ENCODE data around the gene CMPK2. TPM values are rescaled to one million over a fixed set of nuclear protein-coding genes. Genes with fewer than 3 reads are reported as not detected.

CMPK2 gene
- total and polyA plus RNA-seq, 10 of the 15 experiments (the other 5 are each of a cell fraction or from before 2014, with no cell fraction given), result 0.50 to 5.6 (median 3.2) TPM

- TF ChIP-seq ZNF592 (IDR thresholded peaks at IDR 0.05) (no peak), CHD4 (IDR thresholded peaks at IDR 0.05) (no peak), RUNX3 (IDR thresholded peaks at IDR 0.05; ENCODE audit: low read length) (no peak), CHD1 (IDR thresholded peaks at IDR 0.05; ENCODE audit: low read depth, low read length) (no peak), JUND (IDR thresholded peaks at IDR 0.05; ENCODE audit: low read depth, low read length) (peak; percentile 66; the same call in 1 of the 2 replicates), ZBTB40 (IDR thresholded peaks at IDR 0.05; ENCODE audit: borderline replicate concordance) (no peak), RAD21 (IDR thresholded peaks at IDR 0.05; ENCODE audit: insufficient read depth, low read depth, low read length) (peak; percentile 74), RCOR1 (conservative IDR thresholded peaks at IDR 0.05; ENCODE audit: low read depth, low read length) (no peak), RB1 (IDR thresholded peaks at IDR 0.05; ENCODE audit: borderline replicate concordance) (0 out of 2 replicates have a peak, but pooled peaks have one; percentile 39), USF2 (IDR thresholded peaks at IDR 0.05; ENCODE audit: borderline replicate concordance, low read depth, low read length) (no peak), NBN (IDR thresholded peaks at IDR 0.05) (0 out of 2 replicates have a peak, but pooled peaks have one; percentile 16), SMC3 (IDR thresholded peaks at IDR 0.05; ENCODE audit: borderline replicate concordance, low read length) (peak; percentile 41; the same call in 1 of the 2 replicates), SKIL (IDR thresholded peaks at IDR 0.05; ENCODE audit: low read depth, poor library complexity, severe bottlenecking) (no peak)
Measured at GRCh38 chr2:6826081-6826913, 39.4 kb downstream of the CMPK2 start (continued).

Measured in GM12878 (cell line).